Measurements from ENCODE around the gene GRK4.

- no peak for TF ChIP-seq CTCF (IDR thresholded peaks at IDR 0.05)
- TF ChIP-seq MAX (IDR thresholded peaks at IDR 0.05; ENCODE audit: low read depth), result no peak
- TF ChIP-seq RFX5 (IDR thresholded peaks at IDR 0.05; ENCODE audit: low read length), result no peak
- TF ChIP-seq CHD2 (IDR thresholded peaks at IDR 0.05; ENCODE audit: low read length, partially characterized antibody), result no peak
- no peak for TF ChIP-seq REST (IDR thresholded peaks at IDR 0.05; ENCODE audit: low read depth, low read length)
Observed at GRCh38 chr4:3067473-3068001, 104.2 kb downstream of the GRK4 start.
